GM11168 (cell line): ENCODE data around the gene FSIP1.

Experiments used
- in situ Hi-C: fragments of 300-500 bp; cut with MboI; formaldehyde crosslinking; loops from one replicate; pipeline ENCODE4 v1.12.0; 2022; ENCODE audit warnings: low sequenced_read_pairs; ENCODE audit not compliant: unreplicated experiment

FSIP1 gene

DNA sequence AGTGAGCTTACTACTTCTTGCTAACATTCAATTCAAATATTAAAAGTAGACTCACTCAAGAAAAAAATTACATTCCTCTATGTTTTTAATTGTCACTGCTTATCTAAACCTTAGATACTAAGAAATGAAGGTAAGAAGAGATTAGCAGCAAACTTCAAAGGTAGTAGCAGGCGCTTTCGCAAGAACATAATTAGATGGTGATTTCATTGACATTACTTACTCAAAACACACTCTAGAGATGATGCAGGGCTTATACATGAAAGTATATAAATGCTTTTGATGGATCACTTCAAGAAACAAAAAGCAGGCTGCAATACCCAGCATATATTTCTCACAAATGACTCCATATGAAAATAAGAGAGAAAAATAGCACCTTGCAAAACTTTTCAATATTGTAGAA lies 86.8 kb downstream of the FSIP1 start:
- in situ Hi-C loops, result no loop called here

DNA sequence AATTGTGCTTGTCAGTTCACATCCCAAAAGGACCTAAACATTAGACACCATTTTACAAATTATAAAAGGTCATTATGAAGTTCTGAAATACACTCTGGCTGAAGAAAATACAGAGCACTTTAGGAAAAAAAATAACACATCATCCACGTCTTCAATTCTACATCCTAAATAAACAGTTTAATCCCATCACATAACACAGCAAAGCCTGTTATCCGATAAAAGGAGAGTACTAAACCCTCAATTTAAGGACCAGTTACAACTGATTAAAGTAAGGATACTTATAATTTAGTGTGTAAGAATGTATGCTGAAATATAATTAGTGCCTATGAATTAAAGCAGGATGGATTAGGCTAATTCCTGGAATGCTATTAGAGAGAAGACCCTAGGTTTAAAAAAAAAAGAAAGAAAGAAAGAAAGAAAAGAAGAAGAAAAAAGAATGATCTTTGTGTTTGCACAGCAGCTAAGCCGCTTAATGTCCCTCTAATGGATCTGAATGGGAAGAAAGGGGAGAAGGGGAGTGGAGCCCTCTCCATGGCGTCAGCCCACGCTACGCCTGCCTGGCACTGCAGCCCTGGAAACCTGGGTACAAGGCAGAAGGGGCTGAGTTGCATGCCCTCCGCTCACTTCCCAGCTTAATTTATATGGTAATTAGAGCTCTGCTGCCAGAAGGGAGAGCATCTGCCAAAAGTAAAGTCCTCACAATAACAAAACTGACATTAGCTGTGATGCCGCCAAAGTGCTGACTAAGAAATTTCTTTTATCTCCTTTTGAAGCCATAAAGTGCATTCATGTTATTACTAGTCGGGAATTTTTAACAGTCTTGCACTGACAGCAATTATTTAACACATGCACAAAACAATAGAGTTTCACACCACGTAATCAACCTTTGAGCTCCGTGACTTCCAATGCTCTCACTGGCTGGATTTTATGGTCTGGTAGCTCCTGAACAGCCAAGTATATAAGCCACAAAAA lies 90.0 kb downstream of the FSIP1 start:
- in situ Hi-C loops, result no loop called here

- in situ Hi-C loops, result no loop called here
These were observed 91.6 kb downstream of the FSIP1 start for GRCh38 chr15:39690881-39691634.

DNA sequence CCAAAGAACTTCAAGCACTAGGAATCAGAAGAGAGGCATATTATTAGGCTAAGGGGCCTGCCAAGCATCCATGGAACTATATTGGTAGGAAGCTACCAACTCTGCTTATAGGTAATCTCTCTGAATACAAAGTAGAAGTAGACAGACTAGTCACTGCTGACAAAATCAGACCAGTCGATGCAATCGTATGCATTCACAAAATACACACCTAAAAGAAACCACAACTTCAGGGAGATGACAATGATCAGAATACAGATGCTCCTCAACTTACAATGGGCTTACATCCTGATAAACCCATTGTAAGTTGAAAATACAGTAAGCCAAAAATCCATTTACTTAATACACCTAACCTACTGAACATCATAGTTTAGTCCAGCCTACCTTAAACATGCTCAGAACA lies 94.7 kb downstream of the FSIP1 start:
- in situ Hi-C loops, result loop anchor here (10.0 kb wide), 1 partner anchor 77 kb away; no protein-coding TSS in a partner anchor

DNA sequence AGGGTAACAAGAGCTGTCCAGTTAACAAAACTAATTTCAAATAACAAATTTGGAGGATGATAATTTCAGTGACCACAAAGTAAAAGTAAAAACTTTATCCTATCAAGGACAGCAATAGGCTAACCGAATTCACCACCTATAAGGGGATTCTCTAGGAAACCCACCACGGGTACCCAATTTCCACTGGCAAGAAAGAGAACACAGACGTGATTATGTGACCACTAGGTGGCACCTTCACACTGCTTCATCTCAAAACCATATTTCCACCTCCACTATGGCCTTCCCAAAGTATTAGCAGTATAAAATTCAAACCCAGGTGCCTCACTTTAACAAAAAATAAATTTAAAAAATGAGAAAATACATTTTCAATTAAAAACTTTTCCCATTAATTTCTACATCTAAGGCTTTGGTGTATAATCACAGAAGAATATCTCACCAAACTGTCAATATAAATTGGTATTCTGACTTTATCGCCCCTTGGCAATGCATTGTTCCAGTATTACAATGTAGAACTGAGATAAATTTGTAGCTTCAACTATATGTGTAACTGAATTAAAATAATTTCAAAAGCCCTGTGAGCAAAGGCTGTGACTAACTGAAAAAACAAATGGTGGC lies 96.5 kb downstream of the FSIP1 start:
- in situ Hi-C loops, result loop anchor here (10.0 kb wide), 1 partner anchor 79 kb away; no protein-coding TSS in a partner anchor

DNA sequence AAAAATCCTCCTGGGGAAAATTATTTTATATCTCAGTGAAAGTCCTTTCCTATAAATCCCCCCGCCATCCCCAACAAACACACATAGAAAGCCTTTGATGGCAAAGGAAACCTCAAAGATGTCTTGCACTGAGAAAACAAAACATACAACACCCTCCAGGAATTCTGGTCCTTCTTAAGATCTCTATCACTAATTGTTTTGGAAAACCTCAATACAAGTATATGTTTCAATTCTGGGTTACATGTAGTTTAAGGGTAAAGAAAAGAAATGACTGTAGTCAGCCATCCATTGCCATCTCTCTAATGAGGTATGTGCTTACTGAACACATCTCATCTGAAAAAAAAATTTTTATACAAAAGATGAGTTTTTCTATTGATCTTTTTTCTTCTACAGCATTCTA lies 97.3 kb downstream of the FSIP1 start:
- in situ Hi-C loops, result loop anchor here (10.0 kb wide), 1 partner anchor 79 kb away; no protein-coding TSS in a partner anchor

DNA sequence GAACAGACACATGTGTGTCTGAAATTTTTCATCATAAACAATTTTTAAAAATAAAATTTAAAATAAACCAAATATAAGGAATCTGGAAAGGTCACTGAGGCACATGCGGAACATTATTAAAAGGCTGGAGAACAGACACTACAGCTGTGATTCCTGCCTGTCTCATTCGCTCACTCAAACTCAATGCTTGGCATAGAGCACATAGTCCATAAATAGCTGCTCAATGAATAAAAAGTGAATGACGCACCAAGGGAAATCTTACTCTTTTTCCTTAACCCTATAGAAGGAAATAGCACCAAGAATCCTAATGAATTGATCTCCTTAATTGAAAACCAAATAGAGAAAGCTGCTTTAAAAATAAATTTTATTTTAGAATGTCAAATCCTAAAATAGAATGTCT lies 98.4 kb downstream of the FSIP1 start:
- in situ Hi-C loops, result loop anchor here (10.0 kb wide), 1 partner anchor 81 kb away; no protein-coding TSS in a partner anchor

DNA sequence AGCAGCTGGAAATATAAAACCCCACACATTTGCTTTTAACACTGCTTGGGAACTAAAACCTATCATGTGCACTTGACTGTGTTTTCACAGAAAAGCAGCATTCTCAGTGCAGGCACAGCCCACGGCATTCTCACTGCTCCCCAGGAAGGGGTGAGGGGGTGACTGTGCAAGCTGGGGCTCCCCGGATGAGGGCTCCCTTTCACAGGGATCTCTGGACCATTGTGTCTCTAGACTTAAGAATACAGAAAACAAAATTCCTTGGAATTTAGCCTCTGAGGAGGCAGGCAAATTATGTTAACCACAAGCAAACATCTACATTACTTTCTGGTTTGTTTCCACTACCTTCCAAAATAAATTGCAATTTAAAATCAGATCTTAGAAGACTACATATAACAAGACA lies 100.3 kb downstream of the FSIP1 start:
- in situ Hi-C loops, result loop anchor here (10.0 kb wide), 1 partner anchor 82 kb away; no protein-coding TSS in a partner anchor

DNA sequence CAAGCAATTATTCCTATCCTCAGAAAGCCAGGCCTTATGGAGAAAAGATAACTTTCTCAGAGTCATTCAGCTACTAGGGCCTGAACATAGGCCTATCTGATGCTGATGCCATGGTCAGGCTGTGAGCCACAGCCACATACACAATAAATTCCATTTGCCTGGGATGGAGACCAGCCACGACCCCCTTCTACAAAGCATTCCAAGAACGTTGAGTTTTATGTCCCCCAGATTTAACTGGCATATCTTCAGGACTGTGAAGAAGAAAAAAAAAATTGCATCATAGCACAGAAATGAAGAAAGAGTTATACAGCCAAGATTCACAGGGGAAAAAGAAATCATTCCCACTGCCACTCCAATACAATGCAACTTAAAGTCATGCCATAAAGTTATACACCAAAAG lies 101.8 kb downstream of the FSIP1 start:
- in situ Hi-C loops, result loop anchor here (10.0 kb wide), 1 partner anchor 84 kb away; no protein-coding TSS in a partner anchor

DNA sequence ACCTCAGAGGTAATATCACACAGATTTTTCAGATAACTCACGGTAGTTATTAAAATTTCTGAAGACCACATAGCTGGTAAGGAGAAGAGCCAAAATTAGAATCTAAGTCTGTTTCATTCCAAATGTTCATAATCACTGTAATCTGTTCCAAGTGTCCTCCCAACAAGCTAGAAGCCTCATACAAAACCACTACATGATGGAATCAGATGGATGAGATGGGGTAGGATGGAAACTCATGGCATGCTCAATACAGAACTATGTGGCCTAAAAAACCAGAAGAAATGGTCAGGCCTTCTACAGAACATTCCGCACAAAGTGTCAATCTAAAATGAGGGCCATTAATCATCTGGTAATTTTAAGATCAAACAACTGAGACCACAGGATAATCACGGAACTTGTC lies 110.0 kb downstream of the FSIP1 start:
- in situ Hi-C loops, result no loop called here

DNA sequence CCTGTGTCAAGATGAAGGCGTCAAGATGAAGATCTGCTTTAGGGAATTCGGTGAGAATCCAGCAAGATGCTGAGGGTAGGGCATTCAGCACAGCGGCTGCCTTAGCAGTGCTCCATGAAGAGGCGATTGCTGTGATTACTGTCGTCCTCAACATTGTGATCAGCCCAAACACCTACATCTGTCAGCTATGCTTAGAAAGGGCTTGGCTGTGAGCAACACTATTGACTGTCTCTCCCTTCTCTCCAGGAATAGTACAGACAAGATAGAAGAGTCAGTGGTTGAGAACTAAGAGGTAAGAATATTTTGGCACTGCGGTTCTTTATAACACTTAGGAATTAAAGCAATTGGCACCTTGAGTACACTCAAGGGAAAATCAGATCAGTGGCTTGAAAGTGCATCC lies 110.5 kb downstream of the FSIP1 start:
- in situ Hi-C loops, result no loop called here

GRCh38 chr15:39670687-39671086 lies 112.0 kb downstream of the FSIP1 start:
- in situ Hi-C loops, result no loop called here

DNA sequence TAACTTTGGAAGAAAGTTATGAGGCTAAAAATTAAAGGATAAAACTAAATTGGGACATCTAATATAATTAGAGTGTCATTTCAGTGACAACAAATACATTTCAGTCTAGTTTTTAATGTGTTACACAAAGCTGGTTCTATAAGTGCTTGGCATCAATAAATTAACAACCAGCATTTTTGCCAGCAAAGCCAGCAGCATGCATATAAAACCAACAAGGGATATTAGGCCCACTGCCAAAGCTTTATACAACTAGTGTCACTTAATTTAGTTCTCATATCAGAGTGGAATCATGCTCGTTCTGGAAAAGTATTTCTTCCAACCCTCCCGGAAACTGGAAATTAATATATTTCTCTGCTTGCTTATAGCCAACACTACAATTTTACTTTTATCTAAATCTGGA lies 113.0 kb downstream of the FSIP1 start:
- in situ Hi-C loops, result no loop called here

DNA sequence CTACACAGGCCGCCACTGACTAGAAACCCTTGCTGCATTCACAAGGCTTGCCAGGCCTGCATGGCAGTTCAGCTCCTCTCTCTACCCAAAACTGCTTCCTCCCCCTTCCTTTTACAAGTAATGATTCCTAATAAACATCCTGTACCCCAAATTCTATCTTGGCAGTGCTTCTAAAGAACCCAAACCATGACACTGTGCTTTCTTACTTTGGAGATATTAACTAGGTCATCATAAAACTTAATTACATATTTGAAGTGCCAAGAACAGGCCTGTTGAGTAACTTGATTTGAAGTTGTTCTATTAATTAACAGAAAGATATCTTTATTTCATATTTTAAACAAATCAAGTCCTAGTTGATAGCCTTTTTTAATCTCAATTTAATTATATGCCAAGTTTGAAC lies 113.4 kb downstream of the FSIP1 start:
- in situ Hi-C loops, result no loop called here

DNA sequence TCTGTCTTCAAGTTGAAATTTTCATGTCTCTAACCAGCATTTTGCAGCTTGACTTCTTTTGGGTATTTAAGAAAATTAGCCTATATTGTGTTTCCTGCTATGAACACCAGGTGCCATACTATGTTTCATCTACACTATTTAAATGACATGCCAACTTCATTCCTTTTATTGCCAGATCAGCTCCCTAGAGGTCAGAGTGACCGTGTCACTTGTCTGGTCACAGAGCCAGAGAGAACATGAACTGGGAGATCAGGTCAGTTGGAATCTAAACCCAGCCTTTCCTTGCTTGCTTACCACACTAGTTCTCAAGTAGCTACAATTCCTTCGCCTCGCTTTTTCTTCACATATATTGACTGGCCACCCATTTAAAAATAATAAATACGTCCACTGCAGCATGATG lies 114.2 kb downstream of the FSIP1 start:
- in situ Hi-C loops, result no loop called here

- in situ Hi-C loops, result no loop called here
These were observed 115.1 kb downstream of the FSIP1 start for GRCh38 chr15:39667382-39668127.

- in situ Hi-C loops, result no loop called here
These were observed 116.0 kb downstream of the FSIP1 start for GRCh38 chr15:39666677-39667076.

DNA sequence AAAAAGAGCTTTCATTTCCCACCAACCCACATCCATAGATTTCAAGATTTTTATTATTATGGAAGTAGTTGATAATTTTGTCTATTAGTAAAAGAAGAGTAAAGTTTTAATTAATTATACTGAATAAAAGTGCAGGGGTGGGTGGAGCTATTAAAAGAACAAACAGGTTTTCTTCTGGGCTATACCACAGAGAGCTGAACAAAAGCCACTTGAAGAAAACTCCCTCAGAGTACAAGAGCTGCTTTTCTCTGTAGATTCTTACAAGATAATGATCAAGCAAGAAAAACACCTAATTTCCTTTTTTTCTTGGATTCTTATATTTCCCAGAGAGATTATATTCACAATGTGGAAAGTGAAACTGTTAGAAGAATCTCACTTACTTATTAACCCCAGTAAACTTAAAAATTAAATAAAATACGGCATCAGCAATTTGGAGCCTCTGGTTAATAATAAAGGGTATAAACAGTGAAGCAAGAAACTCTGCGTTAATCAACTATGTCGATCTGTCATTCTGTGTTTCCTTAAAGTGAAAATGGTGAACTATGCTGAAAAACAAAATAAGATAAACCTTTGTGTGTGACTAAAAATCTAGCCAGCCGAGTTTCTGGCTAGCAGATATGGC lies 116.9 kb downstream of the FSIP1 start:
- in situ Hi-C loops, result no loop called here

- in situ Hi-C loops, result no loop called here
These were observed 118.9 kb downstream of the FSIP1 start for GRCh38 chr15:39663704-39664250.
